ENCODE data around the gene GRK7.

The GRK7 gene

DNA sequence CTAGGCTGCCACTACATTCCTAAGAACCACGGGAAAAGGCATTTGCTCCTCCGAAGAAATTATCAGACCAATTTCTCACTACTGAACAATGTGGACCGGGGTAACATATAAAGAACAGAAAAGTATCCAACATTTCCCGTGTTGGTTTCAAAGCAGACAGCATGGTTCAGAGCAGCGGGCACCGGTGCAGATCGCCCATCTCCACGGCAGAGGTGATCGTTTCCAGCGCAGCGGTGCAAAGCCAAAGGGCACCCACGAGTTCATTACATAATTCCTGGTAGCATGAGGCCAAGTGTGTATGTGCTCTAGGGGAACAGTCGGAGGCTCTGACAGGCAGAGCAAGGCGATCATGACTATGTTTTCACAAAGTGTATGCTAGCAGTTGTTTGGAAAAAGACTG lies 13.2 kb downstream of the GRK7 start:
- Histone ChIP-seq H3K9me2 (replicated peaks; ENCODE audit: low read depth, low read length) (no peaks in the 10 kb centered on the region), H3K4me1 (ENCODE audit: insufficient read depth, low read length, poor library complexity, severe bottlenecking) (no peaks in the 10 kb centered on the region), H3K27me3 (ENCODE audit: insufficient read depth, low read length, poor library complexity, severe bottlenecking) (no peaks in the 10 kb centered on the region), H3K4me3 (ENCODE audit: low read length, poor library complexity, severe bottlenecking) (no peak overlapping the region), H3K36me3 (ENCODE audit: insufficient read depth, low read length) (no peaks in the 10 kb centered on the region), H3K9ac (ENCODE audit: low read depth, low read length, poor library complexity, severe bottlenecking) (no peak overlapping the region), H2AFZ (ENCODE audit: low read length) (no peak overlapping the region), H4K20me1 (ENCODE audit: insufficient read depth, low read length, poor library complexity, severe bottlenecking) (no peaks in the 10 kb centered on the region), H3K4me2 (ENCODE audit: low read depth, low read length, poor library complexity, severe bottlenecking) (no peak overlapping the region), H3K9me3 (ENCODE audit: insufficient read depth, low read depth, low read length) (no peaks in the 10 kb centered on the region), H3K79me2 (ENCODE audit: insufficient read depth, low read length) (no peaks in the 10 kb centered on the region), H3F3A (ENCODE audit: low read depth) (no peaks in the 10 kb centered on the region)
- TF ChIP-seq, protein P1, sequence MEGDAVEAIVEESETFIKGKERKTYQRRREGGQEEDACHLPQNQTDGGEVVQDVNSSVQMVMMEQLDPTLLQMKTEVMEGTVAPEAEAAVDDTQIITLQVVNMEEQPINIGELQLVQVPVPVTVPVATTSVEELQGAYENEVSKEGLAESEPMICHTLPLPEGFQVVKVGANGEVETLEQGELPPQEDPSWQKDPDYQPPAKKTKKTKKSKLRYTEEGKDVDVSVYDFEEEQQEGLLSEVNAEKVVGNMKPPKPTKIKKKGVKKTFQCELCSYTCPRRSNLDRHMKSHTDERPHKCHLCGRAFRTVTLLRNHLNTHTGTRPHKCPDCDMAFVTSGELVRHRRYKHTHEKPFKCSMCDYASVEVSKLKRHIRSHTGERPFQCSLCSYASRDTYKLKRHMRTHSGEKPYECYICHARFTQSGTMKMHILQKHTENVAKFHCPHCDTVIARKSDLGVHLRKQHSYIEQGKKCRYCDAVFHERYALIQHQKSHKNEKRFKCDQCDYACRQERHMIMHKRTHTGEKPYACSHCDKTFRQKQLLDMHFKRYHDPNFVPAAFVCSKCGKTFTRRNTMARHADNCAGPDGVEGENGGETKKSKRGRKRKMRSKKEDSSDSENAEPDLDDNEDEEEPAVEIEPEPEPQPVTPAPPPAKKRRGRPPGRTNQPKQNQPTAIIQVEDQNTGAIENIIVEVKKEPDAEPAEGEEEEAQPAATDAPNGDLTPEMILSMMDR (conservative IDR thresholded peaks at IDR 0.05; ENCODE audit: low read length) = no peak
- no peak for TF ChIP-seq EZH2phosphoT487 (IDR thresholded peaks at IDR 0.05; ENCODE audit: borderline replicate concordance)

DNA sequence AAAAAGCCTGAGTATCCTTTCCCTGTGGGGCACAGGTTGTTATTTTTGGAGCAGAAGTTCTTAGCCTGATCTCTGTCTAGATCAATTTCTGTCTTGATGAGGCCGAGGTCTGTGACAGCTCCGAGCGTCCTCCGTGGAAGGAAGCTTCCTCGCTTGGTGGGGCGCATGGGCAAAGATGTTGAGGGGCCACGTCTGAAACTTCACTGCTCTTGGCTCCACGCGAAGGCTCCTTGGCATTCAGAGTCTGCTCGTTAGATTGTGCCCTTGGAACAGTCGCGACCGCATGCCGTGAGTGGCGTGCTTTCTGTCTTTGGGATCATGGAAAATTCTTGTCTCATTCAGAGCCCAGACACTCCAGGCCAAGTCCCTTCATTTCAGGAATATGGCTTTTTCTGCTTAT lies 13.7 kb downstream of the GRK7 start:
- Histone ChIP-seq H3K36me3 (ENCODE audit: insufficient read depth, low read length) (no peaks in the 10 kb centered on the region), H3K9me2 (replicated peaks; ENCODE audit: low read depth, low read length) (no peaks in the 10 kb centered on the region), H2AFZ (ENCODE audit: low read length) (no peak overlapping the region), H3K4me3 (ENCODE audit: low read length, poor library complexity, severe bottlenecking) (no peak overlapping the region), H3K9ac (ENCODE audit: low read depth, low read length, poor library complexity, severe bottlenecking) (no peak overlapping the region), H3F3A (ENCODE audit: low read depth) (no peaks in the 10 kb centered on the region), H3K4me1 (ENCODE audit: insufficient read depth, low read length, poor library complexity, severe bottlenecking) (no peaks in the 10 kb centered on the region), H3K79me2 (ENCODE audit: insufficient read depth, low read length) (no peaks in the 10 kb centered on the region), H3K9me3 (ENCODE audit: insufficient read depth, low read depth, low read length) (no peaks in the 10 kb centered on the region), H3K4me2 (ENCODE audit: low read depth, low read length, poor library complexity, severe bottlenecking) (no peak overlapping the region), H3K27me3 (ENCODE audit: insufficient read depth, low read length, poor library complexity, severe bottlenecking) (no peaks in the 10 kb centered on the region), H4K20me1 (ENCODE audit: insufficient read depth, low read length, poor library complexity, severe bottlenecking) (no peaks in the 10 kb centered on the region)
- TF ChIP-seq, protein P1 (conservative IDR thresholded peaks at IDR 0.05; ENCODE audit: low read length) = no peak
- TF ChIP-seq EZH2phosphoT487 (IDR thresholded peaks at IDR 0.05; ENCODE audit: borderline replicate concordance) = no peak

DNA sequence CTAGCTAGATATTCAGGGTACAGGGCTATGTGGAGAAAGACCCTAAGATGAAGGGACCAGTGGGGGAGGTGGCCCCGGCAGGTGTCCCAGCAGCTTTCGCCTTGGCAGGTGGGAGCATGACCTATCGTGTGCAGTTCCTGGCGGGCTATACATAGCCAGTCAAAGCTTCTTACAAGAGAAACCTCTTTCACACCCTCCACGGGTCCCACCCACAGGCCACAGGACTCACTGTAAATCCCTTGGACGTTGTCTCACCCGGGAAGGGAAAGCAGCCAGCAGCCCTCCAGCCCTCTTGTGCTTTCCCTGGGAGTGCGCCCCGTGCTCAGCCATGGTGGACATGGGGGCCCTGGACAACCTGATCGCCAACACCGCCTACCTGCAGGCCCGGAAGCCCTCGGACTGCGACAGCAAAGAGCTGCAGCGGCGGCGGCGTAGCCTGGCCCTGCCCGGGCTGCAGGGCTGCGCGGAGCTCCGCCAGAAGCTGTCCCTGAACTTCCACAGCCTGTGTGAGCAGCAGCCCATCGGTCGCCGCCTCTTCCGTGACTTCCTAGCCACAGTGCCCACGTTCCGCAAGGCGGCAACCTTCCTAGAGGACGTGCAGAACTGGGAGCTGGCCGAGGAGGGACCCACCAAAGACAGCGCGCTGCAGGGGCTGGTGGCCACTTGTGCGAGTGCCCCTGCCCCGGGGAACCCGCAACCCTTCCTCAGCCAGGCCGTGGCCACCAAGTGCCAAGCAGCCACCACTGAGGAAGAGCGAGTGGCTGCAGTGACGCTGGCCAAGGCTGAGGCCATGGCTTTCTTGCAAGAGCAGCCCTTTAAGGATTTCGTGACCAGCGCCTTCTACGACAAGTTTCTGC lies 15.0 kb downstream of the GRK7 start:
- Histone ChIP-seq H3K4me2 (ENCODE audit: low read depth, low read length, poor library complexity, severe bottlenecking) (no peak overlapping the region), H2AFZ (ENCODE audit: low read length) (no peak overlapping the region), H3K4me1 (ENCODE audit: insufficient read depth, low read length, poor library complexity, severe bottlenecking) (no peaks in the 10 kb centered on the region), H3K36me3 (ENCODE audit: insufficient read depth, low read length) (no peaks in the 10 kb centered on the region), H3K9me3 (ENCODE audit: insufficient read depth, low read depth, low read length) (no peaks in the 10 kb centered on the region), H3K27me3 (ENCODE audit: insufficient read depth, low read length, poor library complexity, severe bottlenecking) (no peaks in the 10 kb centered on the region), H4K20me1 (ENCODE audit: insufficient read depth, low read length, poor library complexity, severe bottlenecking) (no peaks in the 10 kb centered on the region), H3K9me2 (replicated peaks; ENCODE audit: low read depth, low read length) (no peaks in the 10 kb centered on the region), H3K9ac (ENCODE audit: low read depth, low read length, poor library complexity, severe bottlenecking) (no peak overlapping the region), H3K4me3 (ENCODE audit: low read length, poor library complexity, severe bottlenecking) (no peak overlapping the region), H3F3A (ENCODE audit: low read depth) (no peaks in the 10 kb centered on the region), H3K79me2 (ENCODE audit: insufficient read depth, low read length) (no peaks in the 10 kb centered on the region)
- TF ChIP-seq, protein P1 (conservative IDR thresholded peaks at IDR 0.05; ENCODE audit: low read length) = no peak
- TF ChIP-seq EZH2phosphoT487 (IDR thresholded peaks at IDR 0.05; ENCODE audit: borderline replicate concordance) = no peak
